ENCODE results near the gene THSD4.
"Not testable (repeated sequence)": the region's sequence is repeated elsewhere in the genome, so short reads cannot be mapped to it uniquely, and the experiment has no call there.

THSD4 gene

DNA sequence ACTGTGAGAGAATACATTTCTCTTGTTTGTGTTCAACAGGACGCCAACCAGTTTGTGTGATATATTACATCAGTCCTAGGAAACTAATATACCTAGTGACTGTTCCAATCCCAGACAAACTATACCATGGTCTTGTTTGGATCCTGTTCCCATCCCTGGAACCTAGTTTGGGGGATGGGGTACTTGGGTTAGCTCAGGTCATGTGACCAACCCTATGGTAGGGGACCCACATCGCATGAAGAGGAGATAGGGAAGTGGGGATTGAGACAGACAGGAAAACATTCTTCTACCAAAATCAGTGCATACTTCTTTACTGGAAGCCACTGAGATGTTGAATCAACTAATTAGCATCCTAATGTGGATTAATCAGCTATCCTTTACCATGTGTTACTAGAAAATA lies 146.1 kb downstream of the THSD4 start:
- TF ChIP-seq, protein P1, sequence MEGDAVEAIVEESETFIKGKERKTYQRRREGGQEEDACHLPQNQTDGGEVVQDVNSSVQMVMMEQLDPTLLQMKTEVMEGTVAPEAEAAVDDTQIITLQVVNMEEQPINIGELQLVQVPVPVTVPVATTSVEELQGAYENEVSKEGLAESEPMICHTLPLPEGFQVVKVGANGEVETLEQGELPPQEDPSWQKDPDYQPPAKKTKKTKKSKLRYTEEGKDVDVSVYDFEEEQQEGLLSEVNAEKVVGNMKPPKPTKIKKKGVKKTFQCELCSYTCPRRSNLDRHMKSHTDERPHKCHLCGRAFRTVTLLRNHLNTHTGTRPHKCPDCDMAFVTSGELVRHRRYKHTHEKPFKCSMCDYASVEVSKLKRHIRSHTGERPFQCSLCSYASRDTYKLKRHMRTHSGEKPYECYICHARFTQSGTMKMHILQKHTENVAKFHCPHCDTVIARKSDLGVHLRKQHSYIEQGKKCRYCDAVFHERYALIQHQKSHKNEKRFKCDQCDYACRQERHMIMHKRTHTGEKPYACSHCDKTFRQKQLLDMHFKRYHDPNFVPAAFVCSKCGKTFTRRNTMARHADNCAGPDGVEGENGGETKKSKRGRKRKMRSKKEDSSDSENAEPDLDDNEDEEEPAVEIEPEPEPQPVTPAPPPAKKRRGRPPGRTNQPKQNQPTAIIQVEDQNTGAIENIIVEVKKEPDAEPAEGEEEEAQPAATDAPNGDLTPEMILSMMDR (IDR thresholded peaks at IDR 0.05; ENCODE audit: low read depth, low read length), result no peak
- H3K4me3 ChIP-seq (ENCODE audit: low read depth, low read length), result no peak overlapping the region
- in situ Hi-C loops (cut with HindIII; ENCODE audit: low sequenced_read_pairs), result no loop called here
- DNase-seq (ENCODE audit: low read depth, low spot score), result no peak

DNA sequence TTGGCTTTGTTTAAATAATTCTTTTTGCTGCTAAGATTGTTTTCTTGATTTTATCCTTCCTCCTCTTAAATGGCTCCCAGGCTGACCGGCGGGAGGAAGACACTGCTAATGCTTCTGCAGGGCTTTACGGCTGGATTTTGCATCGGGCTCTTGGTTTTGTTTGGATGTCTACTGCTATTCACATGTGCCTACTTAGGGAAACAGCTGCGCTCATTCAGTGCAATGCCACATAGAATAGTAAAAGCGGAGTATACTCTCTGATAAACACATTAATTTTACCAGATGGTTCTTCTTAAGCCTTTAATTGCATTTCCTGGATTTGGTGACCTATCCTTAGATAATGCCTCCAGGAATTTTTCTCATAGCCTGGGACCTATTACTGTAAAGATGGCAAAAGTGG lies 146.6 kb downstream of the THSD4 start:
- H3K4me3 ChIP-seq (ENCODE audit: low read depth, low read length), result no peak overlapping the region
- no peak for DNase-seq (ENCODE audit: low read depth, low spot score)
- in situ Hi-C loops (cut with HindIII; ENCODE audit: low sequenced_read_pairs), result no loop called here
- TF ChIP-seq, protein P1 (IDR thresholded peaks at IDR 0.05; ENCODE audit: low read depth, low read length), result no peak

DNA sequence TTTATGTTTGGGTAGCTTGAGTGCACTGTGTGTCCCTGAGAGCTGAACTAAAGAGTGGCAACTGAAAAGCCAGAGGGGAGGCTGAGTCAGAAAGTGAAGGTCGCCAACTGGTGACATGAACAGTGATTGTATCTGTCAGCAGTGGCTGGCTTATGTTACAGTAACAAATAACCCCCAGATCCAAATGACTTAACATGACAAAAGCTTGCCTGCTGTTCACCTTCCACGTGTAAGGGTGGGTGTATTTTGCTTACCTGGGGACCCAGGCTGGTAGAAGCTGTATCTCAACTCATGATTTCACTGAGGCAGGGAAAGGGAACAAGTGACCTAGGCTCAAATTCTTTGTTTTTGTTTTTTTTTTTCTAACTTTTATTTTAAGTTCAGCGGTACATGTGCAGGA lies 147.3 kb downstream of the THSD4 start:
- no peak overlapping the region for H3K4me3 ChIP-seq (ENCODE audit: low read depth, low read length)
- in situ Hi-C loops (cut with HindIII; ENCODE audit: low sequenced_read_pairs), result no loop called here
- TF ChIP-seq, protein P1 (IDR thresholded peaks at IDR 0.05; ENCODE audit: low read depth, low read length), result no peak
- DNase-seq (ENCODE audit: low read depth, low spot score), result no peak

DNA sequence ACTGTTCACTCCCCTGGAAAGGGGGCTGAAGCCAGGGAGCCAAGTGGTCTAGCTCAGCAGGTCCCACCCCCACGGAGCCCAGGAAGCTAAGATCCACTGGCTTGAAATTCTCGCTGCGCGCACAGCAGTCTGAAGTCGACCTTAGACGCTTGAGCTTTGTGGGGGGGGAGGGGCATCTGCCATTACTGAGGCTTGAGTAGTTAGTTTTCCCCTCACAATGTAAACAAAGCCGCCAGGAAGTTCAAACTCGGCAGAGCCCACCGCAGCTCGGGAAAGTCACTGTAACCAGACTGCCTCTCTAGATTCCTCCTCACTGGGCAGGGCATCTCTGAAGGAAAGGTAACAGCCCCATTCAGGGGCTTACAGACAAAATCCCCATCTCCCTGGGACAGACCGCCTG lies 150.3 kb downstream of the THSD4 start:
- DNase-seq (ENCODE audit: low read depth, low spot score); H3K4me3 ChIP-seq (ENCODE audit: low read depth, low read length); in situ Hi-C loops (cut with HindIII; ENCODE audit: low sequenced_read_pairs): not testable (repeated sequence)

DNA sequence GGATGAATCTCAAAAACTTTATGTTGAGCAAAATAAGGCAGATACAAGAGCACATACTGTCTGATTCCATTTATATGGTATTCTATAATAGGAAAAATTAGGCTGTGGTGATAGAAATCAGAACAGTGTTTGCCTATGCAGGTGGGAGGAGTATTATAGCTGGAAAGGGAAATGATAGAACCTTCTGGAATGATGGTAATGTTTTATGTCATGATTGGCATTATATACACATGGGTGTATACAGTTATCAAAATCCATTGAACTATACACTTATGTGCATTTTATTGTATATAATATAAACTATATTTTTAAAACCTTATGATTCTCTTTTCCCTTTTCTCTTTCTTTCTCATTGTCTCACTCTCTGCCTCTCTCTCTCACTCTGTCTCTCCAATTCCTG lies 156.1 kb downstream of the THSD4 start:
- TF ChIP-seq, protein P1 (IDR thresholded peaks at IDR 0.05; ENCODE audit: low read depth, low read length), result no peak
- in situ Hi-C loops (cut with HindIII; ENCODE audit: low sequenced_read_pairs), result no loop called here
- no peak for DNase-seq (ENCODE audit: low read depth, low spot score)
- no peak overlapping the region for H3K4me3 ChIP-seq (ENCODE audit: low read depth, low read length)

DNA sequence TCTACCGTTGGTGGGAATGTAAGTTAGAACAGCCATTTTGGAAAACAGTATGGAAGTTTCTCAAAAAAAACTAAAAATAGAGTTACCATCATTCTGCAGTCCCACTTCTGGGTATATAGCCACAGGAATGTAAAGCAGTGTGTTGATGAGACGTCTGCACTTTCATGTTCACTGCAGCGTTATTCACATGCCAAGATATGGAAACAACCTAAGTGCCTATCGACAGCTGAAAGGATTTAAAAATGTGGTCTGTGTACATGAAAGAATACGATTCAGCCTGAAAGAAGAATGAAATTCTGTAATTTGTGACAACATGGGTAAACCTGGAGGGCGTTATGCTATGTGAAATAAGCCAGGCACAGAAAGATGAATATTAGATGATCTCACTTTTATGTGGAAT lies 157.7 kb downstream of the THSD4 start:
- TF ChIP-seq, protein P1 (IDR thresholded peaks at IDR 0.05; ENCODE audit: low read depth, low read length), result no peak
- in situ Hi-C loops (cut with HindIII; ENCODE audit: low sequenced_read_pairs), result no loop called here
- DNase-seq (ENCODE audit: low read depth, low spot score), result peak; percentile 67
- H3K4me3 ChIP-seq (ENCODE audit: low read depth, low read length), result no peak overlapping the region

DNA sequence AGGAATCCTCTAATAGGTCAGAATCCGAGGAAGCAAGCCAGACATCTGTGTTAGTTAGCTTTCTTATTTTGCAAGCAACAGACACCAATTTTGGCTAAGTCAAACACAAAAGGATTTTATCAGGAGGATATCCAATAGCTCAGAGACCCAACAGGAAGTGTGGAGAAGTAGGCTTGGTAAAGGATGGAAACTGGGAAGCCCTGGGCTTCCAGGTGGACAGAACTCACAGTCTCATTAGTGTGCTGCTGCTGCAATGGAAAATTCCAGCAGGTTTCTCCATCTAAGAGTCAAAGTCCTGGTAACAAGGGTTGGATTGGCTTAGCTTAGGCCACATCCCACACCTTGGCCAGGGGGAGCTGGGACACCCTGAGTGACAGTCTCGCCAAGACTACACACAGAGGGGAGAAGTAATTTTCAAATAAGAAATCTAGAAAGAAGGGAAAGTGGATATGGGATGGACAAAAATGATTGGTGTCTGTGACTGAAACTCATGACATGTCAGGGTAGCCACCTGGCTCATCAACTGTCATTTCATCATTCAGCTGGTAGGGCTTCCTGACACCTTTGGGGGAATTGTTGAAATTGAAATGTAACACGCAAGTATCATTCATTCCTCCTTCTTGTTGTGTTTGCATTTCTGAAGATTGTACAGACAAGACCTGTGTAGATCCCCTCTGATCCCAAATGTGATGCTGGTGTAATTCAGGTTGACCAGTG lies 158.6 kb downstream of the THSD4 start:
- TF ChIP-seq, protein P1 (IDR thresholded peaks at IDR 0.05; ENCODE audit: low read depth, low read length), result no peak
- in situ Hi-C loops (cut with HindIII; ENCODE audit: low sequenced_read_pairs), result no loop called here
- H3K4me3 ChIP-seq (ENCODE audit: low read depth, low read length), result no peak overlapping the region
- DNase-seq (ENCODE audit: low read depth, low spot score), result no peak
